ENCODE measurements around the gene SNRK.

The SNRK gene

DNA sequence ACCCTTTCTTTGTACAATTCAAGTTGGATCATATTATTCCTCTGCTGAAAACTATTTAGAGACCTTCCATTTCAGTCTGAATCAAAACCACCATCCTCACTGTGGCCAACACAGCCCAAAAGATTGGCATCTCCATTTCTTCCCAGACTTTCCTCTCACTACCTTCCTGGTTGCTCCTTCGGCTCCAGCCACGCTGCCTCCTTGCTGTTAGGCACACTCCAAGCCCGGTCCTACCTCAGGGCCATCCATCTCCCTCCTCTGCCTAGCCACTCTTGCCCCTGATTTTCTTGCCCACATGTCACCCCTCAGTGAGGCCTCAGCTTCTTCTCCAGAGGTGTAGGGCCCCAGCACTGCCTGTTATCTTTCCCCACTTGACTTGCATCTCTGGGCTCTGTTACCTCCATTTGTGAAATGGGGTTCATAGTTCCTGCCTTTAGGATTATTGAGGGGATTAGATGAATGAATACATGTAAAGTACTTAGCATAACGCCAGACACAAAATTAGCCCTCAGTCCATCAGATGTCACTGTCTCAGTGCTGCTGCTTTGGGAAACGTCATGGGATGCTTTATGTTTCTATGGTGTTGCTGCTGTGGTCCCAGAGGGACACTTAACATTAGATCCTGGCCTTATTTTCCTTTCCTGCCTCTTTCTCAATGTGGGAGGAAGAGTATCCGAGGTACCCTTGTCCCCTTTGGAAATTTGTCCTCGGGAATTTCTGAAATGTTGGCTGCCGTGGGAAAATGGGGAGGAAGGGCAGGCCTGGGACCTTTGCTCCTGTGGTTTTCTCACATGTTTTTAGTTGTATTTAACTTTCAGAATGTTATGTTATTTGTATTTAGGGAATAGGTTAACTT is 31.3 kb downstream of the SNRK start:
- no peaks in the 10 kb centered on the region for H3K9me3 ChIP-seq (ENCODE audit: control insufficient read depth, insufficient read depth, low read depth, low read length)
- no peak overlapping the region for H3K27ac ChIP-seq (ENCODE audit: extremely low read depth, low read depth, low read length)
- no peak overlapping the region for H3K4me3 ChIP-seq (ENCODE audit: low read depth, low read length)
- no peaks in the 10 kb centered on the region for H3K36me3 ChIP-seq (ENCODE audit: control insufficient read depth in 2 of 2, insufficient read depth in 1 of 2, low read length in 2 of 2)
- POLR2A ChIA-PET = no interaction called here
- CTCF ChIA-PET = no interaction called here
- H3K4me1 ChIP-seq (ENCODE audit: control insufficient read depth, insufficient read depth, low read length) = no peaks in the 10 kb centered on the region; the same call in 1 of the 2 replicates
- TF ChIP-seq ZNF677 (tag by site-specific recombination; IDR thresholded peaks at IDR 0.05) (no peak), ZNF138 (tag by site-specific recombination; IDR thresholded peaks at IDR 0.05; ENCODE audit: borderline replicate concordance) (no peak), ATF2 (tag by site-specific recombination; IDR thresholded peaks at IDR 0.05; ENCODE audit: low read depth) (no peak), ZNF391 (tag by site-specific recombination; IDR thresholded peaks at IDR 0.05; ENCODE audit: borderline replicate concordance, low read depth) (no peak), ZNF596 (tag by site-specific recombination; IDR thresholded peaks at IDR 0.05) (no peak), SETDB1 (IDR thresholded peaks at IDR 0.05; ENCODE audit: insufficient read length, low read length) (no peak)
- TF ChIP-seq, protein P1, sequence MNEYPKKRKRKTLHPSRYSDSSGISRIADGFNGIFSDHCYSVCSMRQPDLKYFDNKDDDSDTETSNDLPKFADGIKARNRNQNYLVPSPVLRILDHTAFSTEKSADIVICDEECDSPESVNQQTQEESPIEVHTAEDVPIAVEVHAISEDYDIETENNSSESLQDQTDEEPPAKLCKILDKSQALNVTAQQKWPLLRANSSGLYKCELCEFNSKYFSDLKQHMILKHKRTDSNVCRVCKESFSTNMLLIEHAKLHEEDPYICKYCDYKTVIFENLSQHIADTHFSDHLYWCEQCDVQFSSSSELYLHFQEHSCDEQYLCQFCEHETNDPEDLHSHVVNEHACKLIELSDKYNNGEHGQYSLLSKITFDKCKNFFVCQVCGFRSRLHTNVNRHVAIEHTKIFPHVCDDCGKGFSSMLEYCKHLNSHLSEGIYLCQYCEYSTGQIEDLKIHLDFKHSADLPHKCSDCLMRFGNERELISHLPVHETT (tag by site-specific recombination; IDR thresholded peaks at IDR 0.05) = no peak

DNA sequence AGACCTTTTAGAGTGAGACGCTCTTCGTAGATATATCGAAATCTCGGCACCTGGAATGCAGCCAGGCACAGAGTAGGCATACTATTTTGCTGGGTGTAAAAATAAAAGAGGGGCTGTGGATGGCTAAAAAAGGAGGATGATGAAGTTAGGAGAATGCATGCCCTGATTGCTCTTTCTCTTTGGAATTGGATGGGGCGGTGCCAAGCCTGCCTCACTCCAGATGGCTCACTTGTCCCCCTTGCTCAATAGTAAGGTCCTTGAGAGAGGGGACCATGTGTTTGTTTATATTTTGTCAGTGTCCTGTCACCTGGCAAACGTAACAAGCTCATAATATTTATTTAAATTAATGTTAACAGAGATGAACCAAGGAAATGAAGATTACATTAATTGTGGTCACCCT is 33.0 kb downstream of the SNRK start:
- Histone ChIP-seq H3K9me3 (ENCODE audit: control insufficient read depth, insufficient read depth, low read depth, low read length) (no peaks in the 10 kb centered on the region), H3K4me3 (ENCODE audit: low read depth, low read length) (no peak overlapping the region), H3K27ac (ENCODE audit: extremely low read depth, low read depth, low read length) (no peak overlapping the region), H3K4me1 (ENCODE audit: control insufficient read depth, insufficient read depth, low read length) (no peaks in the 10 kb centered on the region; the same call in 1 of the 2 replicates), H3K36me3 (ENCODE audit: control insufficient read depth in 2 of 2, insufficient read depth in 1 of 2, low read length in 2 of 2) (no peaks in the 10 kb centered on the region)
- ChIA-PET POLR2A (no interaction called here), CTCF (interaction anchor here (0.6 to 1.2 kb wide), 2 partner anchors 12 to 540 kb away, joined by 3 to 4 read pairs; no protein-coding TSS in a partner anchor)
- no peak for TF ChIP-seq ZNF747 (tag by site-specific recombination; IDR thresholded peaks at IDR 0.05)
- no peak for TF ChIP-seq KLF9 (tag by site-specific recombination; IDR thresholded peaks at IDR 0.05; ENCODE audit: low read depth)
- no peak for TF ChIP-seq TRIM28 (IDR thresholded peaks at IDR 0.05; ENCODE audit: borderline replicate concordance, low read length)
- no peak for TF ChIP-seq HOXC10 (CRISPR knock-in tag; IDR thresholded peaks at IDR 0.05)
- no peak for TF ChIP-seq ZNF354C (tag by site-specific recombination; IDR thresholded peaks at IDR 0.05; ENCODE audit: borderline replicate concordance, low read depth)
- no peak for TF ChIP-seq ZNF416 (tag by site-specific recombination; IDR thresholded peaks at IDR 0.05)
- TF ChIP-seq, protein P2, sequence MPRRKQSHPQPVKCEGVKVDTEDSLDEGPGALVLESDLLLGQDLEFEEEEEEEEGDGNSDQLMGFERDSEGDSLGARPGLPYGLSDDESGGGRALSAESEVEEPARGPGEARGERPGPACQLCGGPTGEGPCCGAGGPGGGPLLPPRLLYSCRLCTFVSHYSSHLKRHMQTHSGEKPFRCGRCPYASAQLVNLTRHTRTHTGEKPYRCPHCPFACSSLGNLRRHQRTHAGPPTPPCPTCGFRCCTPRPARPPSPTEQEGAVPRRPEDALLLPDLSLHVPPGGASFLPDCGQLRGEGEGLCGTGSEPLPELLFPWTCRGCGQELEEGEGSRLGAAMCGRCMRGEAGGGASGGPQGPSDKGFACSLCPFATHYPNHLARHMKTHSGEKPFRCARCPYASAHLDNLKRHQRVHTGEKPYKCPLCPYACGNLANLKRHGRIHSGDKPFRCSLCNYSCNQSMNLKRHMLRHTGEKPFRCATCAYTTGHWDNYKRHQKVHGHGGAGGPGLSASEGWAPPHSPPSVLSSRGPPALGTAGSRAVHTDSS (tag by site-specific recombination; IDR thresholded peaks at IDR 0.05) = no peak
- TF ChIP-seq ZBTB8A (tag by site-specific recombination; IDR thresholded peaks at IDR 0.05) = no peak
- TF ChIP-seq, protein P3, sequence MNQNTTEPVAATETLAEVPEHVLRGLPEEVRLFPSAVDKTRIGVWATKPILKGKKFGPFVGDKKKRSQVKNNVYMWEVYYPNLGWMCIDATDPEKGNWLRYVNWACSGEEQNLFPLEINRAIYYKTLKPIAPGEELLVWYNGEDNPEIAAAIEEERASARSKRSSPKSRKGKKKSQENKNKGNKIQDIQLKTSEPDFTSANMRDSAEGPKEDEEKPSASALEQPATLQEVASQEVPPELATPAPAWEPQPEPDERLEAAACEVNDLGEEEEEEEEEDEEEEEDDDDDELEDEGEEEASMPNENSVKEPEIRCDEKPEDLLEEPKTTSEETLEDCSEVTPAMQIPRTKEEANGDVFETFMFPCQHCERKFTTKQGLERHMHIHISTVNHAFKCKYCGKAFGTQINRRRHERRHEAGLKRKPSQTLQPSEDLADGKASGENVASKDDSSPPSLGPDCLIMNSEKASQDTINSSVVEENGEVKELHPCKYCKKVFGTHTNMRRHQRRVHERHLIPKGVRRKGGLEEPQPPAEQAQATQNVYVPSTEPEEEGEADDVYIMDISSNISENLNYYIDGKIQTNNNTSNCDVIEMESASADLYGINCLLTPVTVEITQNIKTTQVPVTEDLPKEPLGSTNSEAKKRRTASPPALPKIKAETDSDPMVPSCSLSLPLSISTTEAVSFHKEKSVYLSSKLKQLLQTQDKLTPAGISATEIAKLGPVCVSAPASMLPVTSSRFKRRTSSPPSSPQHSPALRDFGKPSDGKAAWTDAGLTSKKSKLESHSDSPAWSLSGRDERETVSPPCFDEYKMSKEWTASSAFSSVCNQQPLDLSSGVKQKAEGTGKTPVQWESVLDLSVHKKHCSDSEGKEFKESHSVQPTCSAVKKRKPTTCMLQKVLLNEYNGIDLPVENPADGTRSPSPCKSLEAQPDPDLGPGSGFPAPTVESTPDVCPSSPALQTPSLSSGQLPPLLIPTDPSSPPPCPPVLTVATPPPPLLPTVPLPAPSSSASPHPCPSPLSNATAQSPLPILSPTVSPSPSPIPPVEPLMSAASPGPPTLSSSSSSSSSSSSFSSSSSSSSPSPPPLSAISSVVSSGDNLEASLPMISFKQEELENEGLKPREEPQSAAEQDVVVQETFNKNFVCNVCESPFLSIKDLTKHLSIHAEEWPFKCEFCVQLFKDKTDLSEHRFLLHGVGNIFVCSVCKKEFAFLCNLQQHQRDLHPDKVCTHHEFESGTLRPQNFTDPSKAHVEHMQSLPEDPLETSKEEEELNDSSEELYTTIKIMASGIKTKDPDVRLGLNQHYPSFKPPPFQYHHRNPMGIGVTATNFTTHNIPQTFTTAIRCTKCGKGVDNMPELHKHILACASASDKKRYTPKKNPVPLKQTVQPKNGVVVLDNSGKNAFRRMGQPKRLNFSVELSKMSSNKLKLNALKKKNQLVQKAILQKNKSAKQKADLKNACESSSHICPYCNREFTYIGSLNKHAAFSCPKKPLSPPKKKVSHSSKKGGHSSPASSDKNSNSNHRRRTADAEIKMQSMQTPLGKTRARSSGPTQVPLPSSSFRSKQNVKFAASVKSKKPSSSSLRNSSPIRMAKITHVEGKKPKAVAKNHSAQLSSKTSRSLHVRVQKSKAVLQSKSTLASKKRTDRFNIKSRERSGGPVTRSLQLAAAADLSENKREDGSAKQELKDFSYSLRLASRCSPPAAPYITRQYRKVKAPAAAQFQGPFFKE (tag by site-specific recombination; IDR thresholded peaks at IDR 0.05; ENCODE audit: borderline replicate concordance) = no peak
- TF ChIP-seq ZNF585B (tag by site-specific recombination; IDR thresholded peaks at IDR 0.05) = no peak
- TF ChIP-seq GLIS1 (tag by site-specific recombination; IDR thresholded peaks at IDR 0.05) = no peak

Data from HEK293 (cell line).